ENCODE results near the gene IL6R.
A peak's percentile ranks its signal among the peaks of the same experiment; 100 is the strongest.

IL6R gene

DNA sequence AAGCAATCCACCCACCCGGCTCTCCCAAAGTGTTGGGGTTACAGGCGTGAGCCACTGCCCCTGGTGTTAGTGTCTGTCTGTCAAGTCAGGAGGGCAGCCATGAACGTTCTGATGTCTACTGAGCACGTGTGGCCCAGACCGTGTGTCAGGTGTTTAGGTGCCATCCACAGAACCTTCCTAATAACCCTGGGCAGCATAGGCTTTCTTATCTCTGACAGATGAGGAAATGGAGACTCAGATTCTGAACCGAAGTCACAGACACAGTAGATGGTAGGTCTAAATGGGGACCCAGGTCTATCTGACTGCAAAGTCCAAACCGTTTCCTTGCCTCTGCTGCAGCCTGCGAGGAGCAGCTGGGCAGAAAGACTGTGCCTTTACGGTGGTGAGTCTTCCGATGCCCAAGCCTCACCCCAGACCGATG, 622 bp upstream of the IL6R start:
- no peak for ATAC-seq
- TF ChIP-seq ZNF8 (CRISPR knock-in tag; IDR thresholded peaks at IDR 0.05) = no peak
- TF ChIP-seq, protein P1, sequence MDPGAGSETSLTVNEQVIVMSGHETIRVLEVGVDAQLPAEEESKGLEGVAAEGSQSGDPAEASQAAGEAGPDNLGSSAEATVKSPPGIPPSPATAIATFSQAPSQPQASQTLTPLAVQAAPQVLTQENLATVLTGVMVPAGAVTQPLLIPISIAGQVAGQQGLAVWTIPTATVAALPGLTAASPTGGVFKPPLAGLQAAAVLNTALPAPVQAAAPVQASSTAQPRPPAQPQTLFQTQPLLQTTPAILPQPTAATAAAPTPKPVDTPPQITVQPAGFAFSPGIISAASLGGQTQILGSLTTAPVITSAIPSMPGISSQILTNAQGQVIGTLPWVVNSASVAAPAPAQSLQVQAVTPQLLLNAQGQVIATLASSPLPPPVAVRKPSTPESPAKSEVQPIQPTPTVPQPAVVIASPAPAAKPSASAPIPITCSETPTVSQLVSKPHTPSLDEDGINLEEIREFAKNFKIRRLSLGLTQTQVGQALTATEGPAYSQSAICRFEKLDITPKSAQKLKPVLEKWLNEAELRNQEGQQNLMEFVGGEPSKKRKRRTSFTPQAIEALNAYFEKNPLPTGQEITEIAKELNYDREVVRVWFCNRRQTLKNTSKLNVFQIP (CRISPR knock-in tag; IDR thresholded peaks at IDR 0.05; ENCODE audit: borderline replicate concordance, low read depth) = no peak

DNA sequence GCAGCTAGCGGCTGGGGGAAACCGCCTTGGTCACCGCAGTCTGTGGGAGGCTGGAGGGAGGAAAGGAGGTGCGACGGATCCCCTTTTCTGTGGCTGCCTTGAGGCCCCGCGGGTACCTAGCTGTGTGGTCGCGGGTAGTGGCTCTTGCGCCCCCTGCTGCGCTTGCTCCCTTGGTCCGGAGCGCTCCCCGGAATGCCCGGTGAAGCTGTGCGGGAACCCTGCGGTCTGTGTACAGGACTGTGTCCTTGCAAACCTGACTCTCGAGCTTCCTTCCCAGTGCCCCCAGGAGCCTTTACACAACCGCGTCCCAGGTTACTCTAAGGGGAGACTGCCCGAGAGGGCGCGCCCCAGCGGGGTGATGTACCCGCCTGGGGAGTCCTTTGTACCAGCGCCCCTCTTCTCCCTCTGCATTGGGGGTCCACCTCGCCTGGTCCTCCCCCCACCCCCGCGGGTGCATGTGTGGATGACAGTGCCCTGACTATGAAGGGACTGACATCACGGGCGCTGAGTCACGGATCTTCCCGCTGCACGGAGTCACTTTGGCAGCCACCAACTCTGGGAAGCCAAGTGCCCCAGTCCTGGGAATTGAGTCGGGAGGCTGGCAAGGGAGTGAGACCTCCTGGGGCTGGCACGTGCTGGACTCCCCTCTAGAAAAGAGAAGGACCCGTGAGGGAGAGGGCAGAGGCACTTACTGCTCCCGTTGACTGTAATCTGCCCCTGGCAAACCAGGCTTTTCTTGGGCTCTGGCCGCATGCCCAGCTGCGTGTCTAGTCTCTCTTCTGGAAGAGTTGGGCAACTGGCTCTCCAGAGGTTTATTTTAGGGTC, 816 bp downstream of the IL6R start:
- ATAC-seq = peak; percentile 77
- no peak for TF ChIP-seq CSDC2 (CRISPR knock-in tag; IDR thresholded peaks at IDR 0.05)
- TF ChIP-seq, protein P2, sequence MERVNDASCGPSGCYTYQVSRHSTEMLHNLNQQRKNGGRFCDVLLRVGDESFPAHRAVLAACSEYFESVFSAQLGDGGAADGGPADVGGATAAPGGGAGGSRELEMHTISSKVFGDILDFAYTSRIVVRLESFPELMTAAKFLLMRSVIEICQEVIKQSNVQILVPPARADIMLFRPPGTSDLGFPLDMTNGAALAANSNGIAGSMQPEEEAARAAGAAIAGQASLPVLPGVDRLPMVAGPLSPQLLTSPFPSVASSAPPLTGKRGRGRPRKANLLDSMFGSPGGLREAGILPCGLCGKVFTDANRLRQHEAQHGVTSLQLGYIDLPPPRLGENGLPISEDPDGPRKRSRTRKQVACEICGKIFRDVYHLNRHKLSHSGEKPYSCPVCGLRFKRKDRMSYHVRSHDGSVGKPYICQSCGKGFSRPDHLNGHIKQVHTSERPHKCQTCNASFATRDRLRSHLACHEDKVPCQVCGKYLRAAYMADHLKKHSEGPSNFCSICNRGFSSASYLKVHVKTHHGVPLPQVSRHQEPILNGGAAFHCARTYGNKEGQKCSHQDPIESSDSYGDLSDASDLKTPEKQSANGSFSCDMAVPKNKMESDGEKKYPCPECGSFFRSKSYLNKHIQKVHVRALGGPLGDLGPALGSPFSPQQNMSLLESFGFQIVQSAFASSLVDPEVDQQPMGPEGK (CRISPR knock-in tag; IDR thresholded peaks at IDR 0.05; ENCODE audit: borderline replicate concordance) = no peak

DNA sequence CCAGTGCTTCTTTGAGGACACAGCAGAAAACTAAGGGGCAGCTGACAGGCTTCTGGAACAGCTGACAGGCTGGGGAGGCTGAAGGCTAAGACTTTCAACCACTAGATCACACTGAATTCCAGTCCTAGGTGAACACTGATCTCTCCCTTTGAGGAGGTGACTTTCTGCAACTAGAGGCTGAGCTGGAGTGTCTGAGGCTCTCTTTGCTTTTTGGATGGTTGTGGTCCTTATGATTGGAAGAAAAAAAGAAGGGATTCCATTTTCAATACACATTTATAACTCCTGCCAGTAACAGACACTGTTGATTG, 1.4 kb downstream of the IL6R start:
- no peak for TF ChIP-seq GLIS3 (CRISPR knock-in tag; IDR thresholded peaks at IDR 0.05)
- no peak for TF ChIP-seq ESRRG (CRISPR knock-in tag; IDR thresholded peaks at IDR 0.05)
- no peak for TF ChIP-seq ZFP3 (CRISPR knock-in tag; IDR thresholded peaks at IDR 0.05)
- TF ChIP-seq ZNF70 (CRISPR knock-in tag; IDR thresholded peaks at IDR 0.05) = no peak
- no peak for TF ChIP-seq OSR1 (CRISPR knock-in tag; IDR thresholded peaks at IDR 0.05)

DNA sequence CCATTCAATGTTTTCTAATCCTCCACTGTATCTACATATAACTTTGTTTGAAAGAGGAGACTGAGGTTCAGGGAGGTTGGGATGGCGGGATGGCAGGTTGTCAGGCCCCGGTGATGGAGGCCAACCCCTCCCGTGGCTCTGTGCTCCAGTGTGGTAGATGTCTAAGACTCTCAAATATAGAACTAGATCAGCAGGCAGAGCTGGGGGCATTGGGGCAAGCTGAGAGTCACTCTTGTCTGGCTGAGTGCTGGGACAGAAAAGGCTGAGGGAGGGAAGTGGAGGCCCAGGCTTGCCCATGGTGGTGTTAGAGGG, 1.7 kb downstream of the IL6R start:
- TF ChIP-seq TCF4 (CRISPR knock-in tag; IDR thresholded peaks at IDR 0.05; ENCODE audit: borderline replicate concordance) (no peak), CSDC2 (CRISPR knock-in tag; IDR thresholded peaks at IDR 0.05) (no peak), BACH2 (CRISPR knock-in tag; IDR thresholded peaks at IDR 0.05; ENCODE audit: borderline replicate concordance) (no peak)
- TF ChIP-seq, protein P3, sequence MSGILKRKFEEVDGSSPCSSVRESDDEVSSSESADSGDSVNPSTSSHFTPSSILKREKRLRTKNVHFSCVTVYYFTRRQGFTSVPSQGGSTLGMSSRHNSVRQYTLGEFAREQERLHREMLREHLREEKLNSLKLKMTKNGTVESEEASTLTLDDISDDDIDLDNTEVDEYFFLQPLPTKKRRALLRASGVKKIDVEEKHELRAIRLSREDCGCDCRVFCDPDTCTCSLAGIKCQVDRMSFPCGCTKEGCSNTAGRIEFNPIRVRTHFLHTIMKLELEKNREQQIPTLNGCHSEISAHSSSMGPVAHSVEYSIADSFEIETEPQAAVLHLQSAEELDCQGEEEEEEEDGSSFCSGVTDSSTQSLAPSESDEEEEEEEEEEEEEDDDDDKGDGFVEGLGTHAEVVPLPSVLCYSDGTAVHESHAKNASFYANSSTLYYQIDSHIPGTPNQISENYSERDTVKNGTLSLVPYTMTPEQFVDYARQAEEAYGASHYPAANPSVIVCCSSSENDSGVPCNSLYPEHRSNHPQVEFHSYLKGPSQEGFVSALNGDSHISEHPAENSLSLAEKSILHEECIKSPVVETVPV (CRISPR knock-in tag; IDR thresholded peaks at IDR 0.05) = no peak
- TF ChIP-seq, protein P4, sequence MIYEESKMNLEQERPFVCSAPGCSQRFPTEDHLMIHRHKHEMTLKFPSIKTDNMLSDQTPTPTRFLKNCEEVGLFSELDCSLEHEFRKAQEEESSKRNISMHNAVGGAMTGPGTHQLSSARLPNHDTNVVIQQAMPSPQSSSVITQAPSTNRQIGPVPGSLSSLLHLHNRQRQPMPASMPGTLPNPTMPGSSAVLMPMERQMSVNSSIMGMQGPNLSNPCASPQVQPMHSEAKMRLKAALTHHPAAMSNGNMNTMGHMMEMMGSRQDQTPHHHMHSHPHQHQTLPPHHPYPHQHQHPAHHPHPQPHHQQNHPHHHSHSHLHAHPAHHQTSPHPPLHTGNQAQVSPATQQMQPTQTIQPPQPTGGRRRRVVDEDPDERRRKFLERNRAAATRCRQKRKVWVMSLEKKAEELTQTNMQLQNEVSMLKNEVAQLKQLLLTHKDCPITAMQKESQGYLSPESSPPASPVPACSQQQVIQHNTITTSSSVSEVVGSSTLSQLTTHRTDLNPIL (CRISPR knock-in tag; IDR thresholded peaks at IDR 0.05; ENCODE audit: low read depth) = no peak
- ATAC-seq = no peak

More for the DNA sequence above, 1.4 kb downstream of the IL6R start:
- ATAC-seq = peak; percentile 5

DNA sequence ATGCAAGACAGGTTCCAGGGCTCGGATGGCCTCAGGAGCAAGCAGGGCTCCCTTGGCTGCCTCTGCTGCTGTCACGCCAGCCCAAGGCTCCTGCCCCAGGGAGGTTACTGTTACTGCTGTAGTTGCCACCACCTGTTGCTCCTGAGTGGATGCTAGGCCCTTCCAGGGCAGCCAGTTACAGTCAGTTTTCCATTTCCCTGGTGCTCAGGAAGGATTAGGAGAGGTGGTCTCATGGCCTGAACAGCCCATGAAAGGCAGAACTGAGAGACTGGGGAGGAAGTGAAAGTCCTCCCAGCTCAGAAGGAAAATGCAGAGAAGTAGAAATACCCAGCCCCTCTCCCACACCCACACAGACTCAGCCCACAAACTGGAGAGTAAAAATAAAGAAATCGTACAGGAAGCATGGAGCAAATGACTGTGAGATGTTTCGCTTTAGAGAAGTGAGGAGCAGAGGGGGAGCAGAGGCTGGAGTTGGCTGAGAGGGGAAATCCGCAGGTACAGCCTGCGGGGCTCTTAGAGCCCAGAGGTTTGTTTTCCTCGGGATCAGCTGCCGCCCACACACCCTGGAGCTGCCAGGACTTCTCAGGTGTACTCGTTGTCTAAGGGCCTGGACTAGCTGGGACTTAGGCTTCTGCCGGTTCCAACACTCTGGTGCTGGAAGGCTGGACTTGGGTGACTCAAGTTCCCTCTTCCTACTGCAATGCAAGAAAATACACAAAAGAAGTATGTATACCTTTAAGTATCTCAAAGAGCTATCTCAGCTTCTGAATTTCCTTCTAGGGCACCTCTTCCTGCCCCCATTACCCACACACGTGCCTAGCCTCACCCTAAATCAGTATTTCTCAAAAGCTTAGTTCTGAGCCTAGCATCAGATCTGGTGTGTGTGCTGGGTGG, 2.3 kb downstream of the IL6R start:
- TF ChIP-seq, protein P5, sequence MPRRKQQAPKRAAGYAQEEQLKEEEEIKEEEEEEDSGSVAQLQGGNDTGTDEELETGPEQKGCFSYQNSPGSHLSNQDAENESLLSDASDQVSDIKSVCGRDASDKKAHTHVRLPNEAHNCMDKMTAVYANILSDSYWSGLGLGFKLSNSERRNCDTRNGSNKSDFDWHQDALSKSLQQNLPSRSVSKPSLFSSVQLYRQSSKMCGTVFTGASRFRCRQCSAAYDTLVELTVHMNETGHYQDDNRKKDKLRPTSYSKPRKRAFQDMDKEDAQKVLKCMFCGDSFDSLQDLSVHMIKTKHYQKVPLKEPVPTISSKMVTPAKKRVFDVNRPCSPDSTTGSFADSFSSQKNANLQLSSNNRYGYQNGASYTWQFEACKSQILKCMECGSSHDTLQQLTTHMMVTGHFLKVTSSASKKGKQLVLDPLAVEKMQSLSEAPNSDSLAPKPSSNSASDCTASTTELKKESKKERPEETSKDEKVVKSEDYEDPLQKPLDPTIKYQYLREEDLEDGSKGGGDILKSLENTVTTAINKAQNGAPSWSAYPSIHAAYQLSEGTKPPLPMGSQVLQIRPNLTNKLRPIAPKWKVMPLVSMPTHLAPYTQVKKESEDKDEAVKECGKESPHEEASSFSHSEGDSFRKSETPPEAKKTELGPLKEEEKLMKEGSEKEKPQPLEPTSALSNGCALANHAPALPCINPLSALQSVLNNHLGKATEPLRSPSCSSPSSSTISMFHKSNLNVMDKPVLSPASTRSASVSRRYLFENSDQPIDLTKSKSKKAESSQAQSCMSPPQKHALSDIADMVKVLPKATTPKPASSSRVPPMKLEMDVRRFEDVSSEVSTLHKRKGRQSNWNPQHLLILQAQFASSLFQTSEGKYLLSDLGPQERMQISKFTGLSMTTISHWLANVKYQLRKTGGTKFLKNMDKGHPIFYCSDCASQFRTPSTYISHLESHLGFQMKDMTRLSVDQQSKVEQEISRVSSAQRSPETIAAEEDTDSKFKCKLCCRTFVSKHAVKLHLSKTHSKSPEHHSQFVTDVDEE (CRISPR knock-in tag; IDR thresholded peaks at IDR 0.05) = no peak
- no peak for TF ChIP-seq RARB (CRISPR knock-in tag; IDR thresholded peaks at IDR 0.05)
- TF ChIP-seq PPARA (CRISPR knock-in tag; IDR thresholded peaks at IDR 0.05; ENCODE audit: borderline replicate concordance) = no peak
- TF ChIP-seq CSDC2 (CRISPR knock-in tag; IDR thresholded peaks at IDR 0.05) = no peak
- TF ChIP-seq OSR1 (CRISPR knock-in tag; IDR thresholded peaks at IDR 0.05) = no peak
- TF ChIP-seq ZNF70 (CRISPR knock-in tag; IDR thresholded peaks at IDR 0.05) = no peak
- no peak for TF ChIP-seq ZC3H10 (CRISPR knock-in tag; IDR thresholded peaks at IDR 0.05)
- no peak for TF ChIP-seq ESRRG (CRISPR knock-in tag; IDR thresholded peaks at IDR 0.05)
- TF ChIP-seq BACH2 (CRISPR knock-in tag; IDR thresholded peaks at IDR 0.05; ENCODE audit: borderline replicate concordance) = no peak
- no peak for TF ChIP-seq ZNF8 (CRISPR knock-in tag; IDR thresholded peaks at IDR 0.05)
- no peak for TF ChIP-seq TCF4 (CRISPR knock-in tag; IDR thresholded peaks at IDR 0.05; ENCODE audit: borderline replicate concordance)
- TF ChIP-seq, protein P2 (CRISPR knock-in tag; IDR thresholded peaks at IDR 0.05; ENCODE audit: borderline replicate concordance) = no peak
- no peak for TF ChIP-seq ISL1 (CRISPR knock-in tag; IDR thresholded peaks at IDR 0.05)
- no peak for TF ChIP-seq ARNTL (CRISPR knock-in tag; IDR thresholded peaks at IDR 0.05; ENCODE audit: borderline replicate concordance, low read depth)
- ATAC-seq = no peak

Measured in SK-N-SH treated with all-trans-retinoic acid at 6 μM for 48 hours (cell line).